Hematopoietic multipotent progenitor cell treated with erythropoietin and hydrocortisone succinate and interleukin-3 and kit ligand, for 8 days (in vitro differentiated cells): ENCODE results near the gene IGSF8.
A peak's percentile ranks its signal among the peaks of the same experiment; 100 is the strongest.
"Not testable (repeated sequence)": the region's sequence is repeated elsewhere in the genome, so short reads cannot be mapped to it uniquely, and the experiment has no call there.

Experiments
- DNase-seq: peaks from one replicate; pipeline ENCODE4 v3.0.0-alpha.2; 2015

IGSF8 gene

GRCh38 chr1:160064164-160064563, 34.3 kb downstream of the IGSF8 start:
- DNase-seq: no peak

GRCh38 chr1:160063176-160063575, 35.2 kb downstream of the IGSF8 start:
- DNase-seq: no peak

GRCh38 chr1:160062230-160062532, 36.2 kb downstream of the IGSF8 start:
- no peak for DNase-seq

GRCh38 chr1:160061369-160062229, 36.8 kb downstream of the IGSF8 start:
- no peak for DNase-seq

GRCh38 chr1:160058087-160058486, 40.3 kb downstream of the IGSF8 start:
- no peak for DNase-seq

- no peak for DNase-seq
Observed at GRCh38 chr1:160056648-160057169, 41.7 kb downstream of the IGSF8 start.

GRCh38 chr1:160053548-160054365, 44.7 kb downstream of the IGSF8 start:
- no peak for DNase-seq

GRCh38 chr1:160052936-160053335, 45.5 kb downstream of the IGSF8 start:
- DNase-seq: no peak

GRCh38 chr1:160050619-160051018, 47.8 kb downstream of the IGSF8 start:
- DNase-seq: no peak

- DNase-seq: not testable (repeated sequence)
Observed at GRCh38 chr1:160050182-160050581, 48.2 kb downstream of the IGSF8 start.

GRCh38 chr1:160049101-160049500, 49.3 kb downstream of the IGSF8 start:
- DNase-seq: peak; percentile 92

GRCh38 chr1:160048335-160048734, 50.1 kb downstream of the IGSF8 start:
- no peak for DNase-seq

GRCh38 chr1:160047111-160047991, 51.1 kb downstream of the IGSF8 start:
- no peak for DNase-seq

GRCh38 chr1:160046494-160047110, 51.8 kb downstream of the IGSF8 start:
- DNase-seq: peak; percentile 99

- DNase-seq: no peak
Observed at GRCh38 chr1:160045653-160046052, 52.8 kb downstream of the IGSF8 start.

GRCh38 chr1:160043543-160043942, 54.9 kb downstream of the IGSF8 start:
- DNase-seq: no peak
